HG03196 (cell line): ENCODE measurements around the gene GUCA2B.

Source experiments
- ATAC-seq: cut with Tn5 transposase; IDR thresholded peaks from one replicate; pipeline ENCODE4 v1.9.1; 2021; ENCODE audit not compliant: unreplicated experiment

Gene GUCA2B

DNA sequence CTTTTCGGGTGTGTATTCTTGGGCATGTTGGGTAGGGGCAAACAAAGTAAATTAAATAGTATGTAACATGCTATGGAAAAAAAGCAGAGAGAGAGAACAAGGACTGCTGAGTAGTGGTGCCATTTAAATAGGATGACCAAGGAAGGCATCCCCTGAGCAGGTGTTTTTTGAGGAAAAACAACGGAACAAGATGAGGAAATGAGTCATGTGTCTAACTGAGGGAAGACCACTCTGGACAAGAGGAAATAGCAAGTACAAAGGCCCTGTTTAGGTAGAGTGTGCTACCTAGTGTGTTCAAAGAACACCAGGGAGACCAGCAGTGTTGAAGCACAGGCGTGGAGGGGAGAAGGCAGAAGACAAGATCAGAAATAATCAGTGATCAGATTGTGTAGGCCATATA, 31.4 kb downstream of the GUCA2B start:
- ATAC-seq = no peak

DNA sequence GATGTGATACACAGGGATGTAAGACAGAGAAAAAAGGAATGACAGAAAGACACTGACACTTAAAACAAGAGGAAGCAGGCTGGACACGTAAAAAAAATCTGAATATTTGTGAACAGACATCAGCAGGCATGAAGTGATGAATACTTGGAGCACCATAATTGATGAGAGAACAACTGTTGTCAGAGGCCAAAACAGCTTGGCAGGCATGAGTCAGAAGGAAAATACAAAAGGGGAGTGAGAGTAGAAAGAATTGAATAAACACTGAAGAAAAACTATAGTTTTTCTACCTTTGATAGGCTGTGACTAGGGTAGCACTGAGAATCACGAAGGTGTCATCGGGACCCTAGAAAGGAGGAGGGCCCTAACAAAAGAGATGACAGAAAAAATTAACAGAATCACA, 32.9 kb downstream of the GUCA2B start:
- ATAC-seq = no peak

DNA sequence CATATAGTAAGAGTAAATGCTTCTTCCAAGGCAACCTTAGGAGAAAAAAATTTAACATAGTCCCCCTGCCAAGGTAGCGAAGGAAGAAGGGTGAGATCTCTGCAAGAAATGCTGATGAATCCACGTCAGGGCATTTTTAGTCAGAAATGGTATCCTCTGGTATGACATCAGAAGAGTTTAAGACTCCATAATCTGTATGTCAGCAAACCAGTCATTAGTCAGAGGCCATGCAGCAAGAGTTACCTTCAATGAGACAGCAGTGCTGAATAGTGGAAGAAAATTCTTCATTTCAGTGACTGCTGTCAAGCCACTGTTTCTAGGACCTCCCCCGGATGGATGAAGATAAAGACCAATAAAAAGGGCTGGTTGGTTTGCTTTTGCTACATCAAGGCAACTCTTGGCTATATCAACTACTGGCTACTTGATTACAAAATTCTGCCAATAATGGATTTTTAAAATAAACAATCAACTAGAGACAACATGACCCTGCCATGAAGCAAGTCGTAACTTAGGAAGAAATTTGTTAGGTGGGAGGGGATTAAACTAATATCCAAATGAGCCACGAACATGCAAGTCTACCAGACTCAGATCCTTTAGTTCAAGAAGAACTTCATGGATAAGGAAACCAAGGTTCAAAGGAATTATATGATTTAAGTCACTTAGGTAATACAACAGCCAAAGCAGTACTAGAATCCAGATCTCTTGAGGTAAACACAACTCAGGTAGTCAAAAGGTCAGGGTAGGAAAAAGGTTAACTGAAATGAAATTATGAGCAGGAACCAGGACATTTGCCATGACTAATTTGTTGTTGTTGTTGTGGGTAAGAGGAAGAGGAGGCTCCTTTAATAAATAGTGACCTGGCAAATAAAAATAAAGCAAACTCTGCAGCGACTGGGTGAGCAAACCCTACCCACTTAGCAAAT, 37.0 kb downstream of the GUCA2B start:
- no peak for ATAC-seq

DNA sequence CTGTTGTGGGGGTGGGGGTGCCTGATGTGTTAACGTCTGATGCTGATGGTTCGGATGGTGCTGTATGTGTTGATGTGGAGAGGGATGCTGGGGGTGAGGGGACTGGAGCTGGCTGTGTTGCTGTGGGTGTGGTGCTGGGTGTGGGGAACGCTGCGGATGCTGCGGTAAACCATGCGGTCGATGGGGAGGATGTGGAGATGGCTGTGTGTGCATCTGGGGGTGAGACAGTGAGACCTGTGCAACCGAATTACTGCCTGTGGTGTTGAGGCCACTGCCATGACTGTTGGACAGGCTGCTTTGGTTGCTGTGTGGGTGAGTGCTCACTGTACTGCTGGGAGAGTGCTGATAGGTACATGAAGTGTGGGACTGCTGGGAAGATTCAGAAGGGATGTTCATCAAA, 38.1 kb downstream of the GUCA2B start:
- no peak for ATAC-seq

DNA sequence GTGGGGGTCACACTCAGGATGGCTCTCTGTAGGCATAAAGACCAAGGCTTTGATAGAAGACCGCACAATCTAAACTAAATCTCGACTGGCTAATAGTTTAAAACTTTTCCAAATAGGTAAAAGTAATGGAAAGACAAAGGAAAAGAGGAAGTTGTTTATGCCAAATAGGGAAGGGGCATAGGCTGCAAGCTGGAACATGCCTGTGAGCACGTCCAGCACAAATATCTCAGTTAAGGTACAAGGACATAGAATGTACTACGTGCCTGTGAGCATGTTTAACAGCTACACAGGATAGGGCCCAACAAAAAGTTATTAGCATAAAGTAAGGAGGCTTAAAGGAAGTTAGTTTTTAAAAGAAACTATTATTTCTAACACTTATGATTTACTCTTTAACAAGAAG, 38.9 kb downstream of the GUCA2B start:
- ATAC-seq = no peak

DNA sequence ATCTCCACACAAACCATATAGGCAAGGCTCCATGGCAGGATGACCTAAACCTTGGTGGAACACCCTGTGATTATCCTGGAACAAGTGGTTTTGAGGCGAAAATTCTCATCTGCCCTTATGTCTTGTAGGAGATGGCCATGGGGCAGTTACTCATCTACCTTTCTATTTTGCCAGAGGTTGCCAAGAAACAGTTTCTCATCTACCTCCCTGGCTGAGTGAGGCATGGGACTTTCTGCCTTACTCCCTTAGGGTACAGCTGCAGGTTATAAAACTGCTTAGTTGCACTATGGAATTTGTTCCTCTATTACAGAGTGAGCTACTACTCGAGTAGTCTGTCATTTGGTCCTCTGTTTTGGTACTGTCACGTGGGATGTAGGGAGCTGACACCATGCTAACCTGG, 42.6 kb downstream of the GUCA2B start:
- ATAC-seq = no peak

DNA sequence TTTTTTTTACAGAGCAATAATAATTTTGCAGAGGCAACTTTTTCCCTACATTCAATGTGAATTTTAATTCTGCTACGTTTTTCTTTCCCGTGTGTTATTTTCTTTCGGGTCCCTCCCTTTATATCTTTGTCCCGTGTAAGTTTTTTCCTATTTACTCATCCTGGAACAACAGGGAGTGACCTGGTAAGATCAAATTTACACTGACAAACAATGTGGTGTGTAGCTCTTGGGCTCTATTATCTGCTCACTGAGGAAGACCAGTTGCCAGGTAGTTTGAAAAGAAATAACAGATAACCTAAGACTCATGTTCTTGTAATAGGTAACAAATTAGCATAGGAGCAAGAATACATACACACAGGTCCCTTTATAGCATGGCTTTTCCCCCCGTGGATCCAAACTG, 45.0 kb downstream of the GUCA2B start:
- no peak for ATAC-seq

DNA sequence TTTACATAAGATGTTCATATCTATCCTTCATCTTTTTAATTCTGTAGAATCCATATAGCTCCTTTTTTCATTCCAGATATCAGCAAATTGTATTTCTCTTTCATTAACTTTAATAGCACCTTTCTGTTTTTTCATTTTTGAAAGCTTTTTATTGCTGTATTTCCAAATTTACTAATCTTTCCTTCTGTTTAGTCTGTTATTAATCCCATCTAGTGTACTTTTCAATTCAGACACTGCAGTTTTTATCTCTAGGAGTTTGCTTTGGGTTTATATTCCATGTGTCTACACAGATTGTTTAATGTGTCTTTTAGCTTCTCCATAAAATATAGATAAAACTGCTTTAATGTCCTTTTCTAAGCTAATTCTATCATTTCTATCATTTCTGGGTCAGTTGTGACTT, 48.8 kb downstream of the GUCA2B start:
- ATAC-seq = no peak
